ENCODE measurements around the gene GPX4. TPM values are rescaled to one million over a fixed set of nuclear protein-coding genes. Genes with fewer than 3 reads are reported as not detected.

GPX4 gene
- polyA plus RNA-seq, 3 donors = 459 to 508 (median 493) TPM

GRCh38 chr19:1118999-1119398 lies 15.2 kb downstream of the GPX4 start:
- peaks cover 0 to 3% (median 0%) of the 10 kb centered on the region in 3 donors for H3K27me3 Mint-ChIP-seq (ENCODE audit: low read depth in 3 of 3)
- no peaks in the 10 kb centered on the region for H3K9me3 ChIP-seq (replicated peaks in 1 of 2; ENCODE audit: control insufficient read depth in 1 of 2, insufficient read depth in 1 of 2, low read length in 2 of 2)
- H3K4me3 ChIP-seq (replicated peaks in 1 of 3; ENCODE audit: low read depth in 2 of 3, low read length in 3 of 3) = no peak overlapping the region
- no peak overlapping the region for H3K4me2 ChIP-seq (replicated peaks; ENCODE audit: extremely low read depth, low read length, poor library complexity, severe bottlenecking)
- H2AFZ ChIP-seq (ENCODE audit: insufficient read depth, low read depth, low read length, poor library complexity, severe bottlenecking) = no peak overlapping the region
- peaks cover 89% of the 10 kb centered on the region for H4K20me1 ChIP-seq (ENCODE audit: insufficient read depth, low read length)
- peaks cover 4% of the 10 kb centered on the region for H3K79me2 ChIP-seq (ENCODE audit: insufficient read depth, low read length)
- WGBS (ENCODE audit: insufficient coverage) = 94% methylated on average over 34 of the region's 34 CpGs
- H3K4me3 Mint-ChIP-seq = no peak overlapping the region
- peaks cover 50 to 91% of the 10 kb centered on the region in 2 donors for H3K36me3 Mint-ChIP-seq
- DNase-seq = no peak
- no peak overlapping the region for H3K9ac ChIP-seq (ENCODE audit: insufficient read depth, low read length, poor library complexity, severe bottlenecking)
- H3K9me3 Mint-ChIP-seq = peaks cover 0 to 3% (median 0%) of the 10 kb centered on the region in 7 donors
- no peak overlapping the region for H3K27ac ChIP-seq (ENCODE audit: low read depth in 1 of 2, low read length in 2 of 2)
- H3K36me3 ChIP-seq (replicated peaks in 1 of 2; ENCODE audit: control insufficient read depth in 1 of 2, insufficient read depth in 2 of 2, low read length in 2 of 2) = peaks cover 87 to 93% of the 10 kb centered on the region in 2 donors
- H3K4me1 ChIP-seq (ENCODE audit: control insufficient read depth in 1 of 2, insufficient read depth in 2 of 2, low read length in 2 of 2) = peaks cover under 1 to 4% of the 10 kb centered on the region in 2 donors
- intact Hi-C loops (cut with micrococcal nuclease) = no loop called here
- no peak overlapping the region for H3K27ac Mint-ChIP-seq
- no peak for TF ChIP-seq CTCF (IDR thresholded peaks at IDR 0.05)
- H3K27me3 ChIP-seq (ENCODE audit: control insufficient read depth in 2 of 2, insufficient read depth in 2 of 2, low read length in 2 of 2) = no peaks in the 10 kb centered on the region
- peaks cover under 1% of the 10 kb centered on the region for H3K4me1 Mint-ChIP-seq

GRCh38 chr19:1119475-1120217 lies 15.9 kb downstream of the GPX4 start:
- Histone ChIP-seq H4K20me1 (ENCODE audit: insufficient read depth, low read length) (peaks cover 89% of the 10 kb centered on the region), H3K9ac (ENCODE audit: insufficient read depth, low read length, poor library complexity, severe bottlenecking) (no peak overlapping the region), H2AFZ (ENCODE audit: insufficient read depth, low read depth, low read length, poor library complexity, severe bottlenecking) (no peak overlapping the region), H3K27me3 (ENCODE audit: control insufficient read depth in 2 of 2, insufficient read depth in 2 of 2, low read length in 2 of 2) (no peaks in the 10 kb centered on the region), H3K4me2 (replicated peaks; ENCODE audit: extremely low read depth, low read length, poor library complexity, severe bottlenecking) (no peak overlapping the region), H3K4me1 (ENCODE audit: control insufficient read depth in 1 of 2, insufficient read depth in 2 of 2, low read length in 2 of 2) (no peaks in the 10 kb centered on the region), H3K36me3 (replicated peaks in 1 of 2; ENCODE audit: control insufficient read depth in 1 of 2, insufficient read depth in 2 of 2, low read length in 2 of 2) (peaks cover 89 to 95% of the 10 kb centered on the region in 2 donors), H3K27ac (ENCODE audit: low read depth in 1 of 2, low read length in 2 of 2) (no peak overlapping the region), H3K4me3 (replicated peaks in 1 of 3; ENCODE audit: low read depth in 2 of 3, low read length in 3 of 3) (no peak overlapping the region), H3K79me2 (ENCODE audit: insufficient read depth, low read length) (peaks cover 8% of the 10 kb centered on the region), H3K9me3 (replicated peaks in 1 of 2; ENCODE audit: control insufficient read depth in 1 of 2, insufficient read depth in 1 of 2, low read length in 2 of 2) (no peaks in the 10 kb centered on the region)
- peaks cover 52 to 90% of the 10 kb centered on the region in 2 donors for H3K36me3 Mint-ChIP-seq
- no peaks in the 10 kb centered on the region for H3K4me1 Mint-ChIP-seq
- no peak overlapping the region for H3K4me3 Mint-ChIP-seq
- TF ChIP-seq CTCF (IDR thresholded peaks at IDR 0.05) = no peak
- H3K27me3 Mint-ChIP-seq (ENCODE audit: low read depth in 3 of 3) = peaks cover 0 to 3% (median 0%) of the 10 kb centered on the region in 3 donors
- intact Hi-C loops (cut with micrococcal nuclease) = no loop called here
- 98% methylated on average over 42 of the region's 50 CpGs for WGBS (ENCODE audit: insufficient coverage)
- H3K9me3 Mint-ChIP-seq = peaks cover 0 to 3% (median 0%) of the 10 kb centered on the region in 7 donors
- no peak overlapping the region for H3K27ac Mint-ChIP-seq
- DNase-seq = no peak

Measured in CD14-positive monocyte (primary cell).